ENCODE results near the gene CAPN8. TPM values are rescaled to one million over a fixed set of nuclear protein-coding genes. Genes with fewer than 3 reads are reported as not detected.

The CAPN8 gene
- polyA plus RNA-seq, 1 of the 3 experiments (the other 2 are of a cell fraction), result not detected

DNA sequence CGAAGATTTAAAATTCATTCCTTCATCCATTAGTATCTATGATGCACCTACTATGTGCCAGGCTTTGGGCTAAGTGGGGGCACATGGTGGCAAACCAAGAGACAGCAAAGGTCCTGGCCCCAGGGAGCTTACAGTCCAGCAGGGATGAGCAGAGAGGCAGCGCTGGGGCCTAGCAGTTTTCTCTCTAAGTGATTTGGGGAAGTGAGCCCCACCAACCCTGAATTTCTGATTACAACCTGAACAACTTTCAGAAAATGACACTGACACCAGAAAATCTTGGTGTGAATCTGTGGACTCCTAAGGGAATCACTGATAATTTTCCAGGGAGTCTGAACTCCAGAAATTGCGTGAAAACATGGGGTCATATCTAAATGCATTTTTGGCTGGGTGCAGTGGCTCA lies 111.5 kb downstream of the CAPN8 start:
- no peaks in the 10 kb centered on the region for H3F3A ChIP-seq (replicated peaks; ENCODE audit: insufficient read depth)
- H3K9me2 ChIP-seq, result 0 out of 2 replicates have a peak, but pooled peaks cover 4% of the 10 kb centered on the region
- H3K36me3 ChIP-seq (replicated peaks in 1 of 2; ENCODE audit: control insufficient read depth in 1 of 2, insufficient read depth in 2 of 2, low read length in 1 of 2), result no peaks in the 10 kb centered on the region
- no peak for DNase-seq
- 52% methylated on average over 2 of the region's 3 CpGs for WGBS (ENCODE audit: low lambda C conversion rate)
- H3K9me3 ChIP-seq, result no peaks in the 10 kb centered on the region
- no peak overlapping the region for H3K4me3 ChIP-seq (ENCODE audit: low read depth in 2 of 2, low read length in 1 of 2)
- no peaks in the 10 kb centered on the region for H3K4me1 ChIP-seq (ENCODE audit: control insufficient read depth in 1 of 2, insufficient read depth in 2 of 2, low read depth in 1 of 2, low read length in 1 of 2)
- no peaks in the 10 kb centered on the region for H4K20me1 ChIP-seq (ENCODE audit: insufficient read depth)
- POLR2A ChIA-PET, result no interaction called here
- H3K27me3 ChIP-seq (ENCODE audit: insufficient read depth), result no peaks in the 10 kb centered on the region
- H3K4me2 ChIP-seq, result no peak overlapping the region
- H2AFZ ChIP-seq (ENCODE audit: low read depth), result no peak overlapping the region
- no peak overlapping the region for H3K27ac ChIP-seq (ENCODE audit: low read depth in 2 of 2, low read length in 1 of 2)
- no peaks in the 10 kb centered on the region for H3K79me2 ChIP-seq (ENCODE audit: insufficient read depth)
- TF ChIP-seq, protein P1, sequence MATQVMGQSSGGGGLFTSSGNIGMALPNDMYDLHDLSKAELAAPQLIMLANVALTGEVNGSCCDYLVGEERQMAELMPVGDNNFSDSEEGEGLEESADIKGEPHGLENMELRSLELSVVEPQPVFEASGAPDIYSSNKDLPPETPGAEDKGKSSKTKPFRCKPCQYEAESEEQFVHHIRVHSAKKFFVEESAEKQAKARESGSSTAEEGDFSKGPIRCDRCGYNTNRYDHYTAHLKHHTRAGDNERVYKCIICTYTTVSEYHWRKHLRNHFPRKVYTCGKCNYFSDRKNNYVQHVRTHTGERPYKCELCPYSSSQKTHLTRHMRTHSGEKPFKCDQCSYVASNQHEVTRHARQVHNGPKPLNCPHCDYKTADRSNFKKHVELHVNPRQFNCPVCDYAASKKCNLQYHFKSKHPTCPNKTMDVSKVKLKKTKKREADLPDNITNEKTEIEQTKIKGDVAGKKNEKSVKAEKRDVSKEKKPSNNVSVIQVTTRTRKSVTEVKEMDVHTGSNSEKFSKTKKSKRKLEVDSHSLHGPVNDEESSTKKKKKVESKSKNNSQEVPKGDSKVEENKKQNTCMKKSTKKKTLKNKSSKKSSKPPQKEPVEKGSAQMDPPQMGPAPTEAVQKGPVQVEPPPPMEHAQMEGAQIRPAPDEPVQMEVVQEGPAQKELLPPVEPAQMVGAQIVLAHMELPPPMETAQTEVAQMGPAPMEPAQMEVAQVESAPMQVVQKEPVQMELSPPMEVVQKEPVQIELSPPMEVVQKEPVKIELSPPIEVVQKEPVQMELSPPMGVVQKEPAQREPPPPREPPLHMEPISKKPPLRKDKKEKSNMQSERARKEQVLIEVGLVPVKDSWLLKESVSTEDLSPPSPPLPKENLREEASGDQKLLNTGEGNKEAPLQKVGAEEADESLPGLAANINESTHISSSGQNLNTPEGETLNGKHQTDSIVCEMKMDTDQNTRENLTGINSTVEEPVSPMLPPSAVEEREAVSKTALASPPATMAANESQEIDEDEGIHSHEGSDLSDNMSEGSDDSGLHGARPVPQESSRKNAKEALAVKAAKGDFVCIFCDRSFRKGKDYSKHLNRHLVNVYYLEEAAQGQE (IDR thresholded peaks at IDR 0.05; ENCODE audit: low read depth, low read length), result no peak
- TF ChIP-seq FOXJ3 (CRISPR knock-in tag; IDR thresholded peaks at IDR 0.05), result no peak
- TF ChIP-seq, protein P2, sequence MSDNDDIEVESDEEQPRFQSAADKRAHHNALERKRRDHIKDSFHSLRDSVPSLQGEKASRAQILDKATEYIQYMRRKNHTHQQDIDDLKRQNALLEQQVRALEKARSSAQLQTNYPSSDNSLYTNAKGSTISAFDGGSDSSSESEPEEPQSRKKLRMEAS (IDR thresholded peaks at IDR 0.05; ENCODE audit: low read depth), result no peak
- TF ChIP-seq TCF12 (IDR thresholded peaks at IDR 0.05), result no peak
- TF ChIP-seq EZH2phosphoT487 (IDR thresholded peaks at IDR 0.05; ENCODE audit: borderline replicate concordance, low read depth), result no peak
- TF ChIP-seq FOXM1 (IDR thresholded peaks at IDR 0.05; ENCODE audit: low read depth), result no peak
- TF ChIP-seq, protein P3, sequence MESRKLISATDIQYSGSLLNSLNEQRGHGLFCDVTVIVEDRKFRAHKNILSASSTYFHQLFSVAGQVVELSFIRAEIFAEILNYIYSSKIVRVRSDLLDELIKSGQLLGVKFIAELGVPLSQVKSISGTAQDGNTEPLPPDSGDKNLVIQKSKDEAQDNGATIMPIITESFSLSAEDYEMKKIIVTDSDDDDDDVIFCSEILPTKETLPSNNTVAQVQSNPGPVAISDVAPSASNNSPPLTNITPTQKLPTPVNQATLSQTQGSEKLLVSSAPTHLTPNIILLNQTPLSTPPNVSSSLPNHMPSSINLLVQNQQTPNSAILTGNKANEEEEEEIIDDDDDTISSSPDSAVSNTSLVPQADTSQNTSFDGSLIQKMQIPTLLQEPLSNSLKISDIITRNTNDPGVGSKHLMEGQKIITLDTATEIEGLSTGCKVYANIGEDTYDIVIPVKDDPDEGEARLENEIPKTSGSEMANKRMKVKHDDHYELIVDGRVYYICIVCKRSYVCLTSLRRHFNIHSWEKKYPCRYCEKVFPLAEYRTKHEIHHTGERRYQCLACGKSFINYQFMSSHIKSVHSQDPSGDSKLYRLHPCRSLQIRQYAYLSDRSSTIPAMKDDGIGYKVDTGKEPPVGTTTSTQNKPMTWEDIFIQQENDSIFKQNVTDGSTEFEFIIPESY (IDR thresholded peaks at IDR 0.05; ENCODE audit: borderline replicate concordance, low read depth), result no peak
- no peak for TF ChIP-seq YY1 (IDR thresholded peaks at IDR 0.05; ENCODE audit: low read depth)
- no peak for TF ChIP-seq MXI1 (IDR thresholded peaks at IDR 0.05; ENCODE audit: low read depth, low read length)
- TF ChIP-seq FOSL2 (IDR thresholded peaks at IDR 0.05; ENCODE audit: borderline replicate concordance, low read depth), result no peak
- TF ChIP-seq TAF1 (IDR thresholded peaks at IDR 0.05; ENCODE audit: borderline replicate concordance, low read depth, low read length), result no peak
- TF ChIP-seq, protein P4, sequence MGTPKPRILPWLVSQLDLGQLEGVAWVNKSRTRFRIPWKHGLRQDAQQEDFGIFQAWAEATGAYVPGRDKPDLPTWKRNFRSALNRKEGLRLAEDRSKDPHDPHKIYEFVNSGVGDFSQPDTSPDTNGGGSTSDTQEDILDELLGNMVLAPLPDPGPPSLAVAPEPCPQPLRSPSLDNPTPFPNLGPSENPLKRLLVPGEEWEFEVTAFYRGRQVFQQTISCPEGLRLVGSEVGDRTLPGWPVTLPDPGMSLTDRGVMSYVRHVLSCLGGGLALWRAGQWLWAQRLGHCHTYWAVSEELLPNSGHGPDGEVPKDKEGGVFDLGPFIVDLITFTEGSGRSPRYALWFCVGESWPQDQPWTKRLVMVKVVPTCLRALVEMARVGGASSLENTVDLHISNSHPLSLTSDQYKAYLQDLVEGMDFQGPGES (IDR thresholded peaks at IDR 0.05; ENCODE audit: low read depth, low read length), result no peak
- no peak for TF ChIP-seq CHD2 (IDR thresholded peaks at IDR 0.05; ENCODE audit: low read length, partially characterized antibody)
- no peak for TF ChIP-seq JUND (IDR thresholded peaks at IDR 0.05)
- no peak for TF ChIP-seq ELF1 (IDR thresholded peaks at IDR 0.05)
- TF ChIP-seq, protein P5, sequence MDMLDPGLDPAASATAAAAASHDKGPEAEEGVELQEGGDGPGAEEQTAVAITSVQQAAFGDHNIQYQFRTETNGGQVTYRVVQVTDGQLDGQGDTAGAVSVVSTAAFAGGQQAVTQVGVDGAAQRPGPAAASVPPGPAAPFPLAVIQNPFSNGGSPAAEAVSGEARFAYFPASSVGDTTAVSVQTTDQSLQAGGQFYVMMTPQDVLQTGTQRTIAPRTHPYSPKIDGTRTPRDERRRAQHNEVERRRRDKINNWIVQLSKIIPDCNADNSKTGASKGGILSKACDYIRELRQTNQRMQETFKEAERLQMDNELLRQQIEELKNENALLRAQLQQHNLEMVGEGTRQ (IDR thresholded peaks at IDR 0.05; ENCODE audit: borderline replicate concordance, low read depth, low read length), result no peak
- TF ChIP-seq POLR2AphosphoS5 (IDR thresholded peaks at IDR 0.05; ENCODE audit: low read depth, low read length), result no peak
- TF ChIP-seq NFIC (IDR thresholded peaks at IDR 0.05; ENCODE audit: borderline replicate concordance), result no peak
- TF ChIP-seq, protein P6, sequence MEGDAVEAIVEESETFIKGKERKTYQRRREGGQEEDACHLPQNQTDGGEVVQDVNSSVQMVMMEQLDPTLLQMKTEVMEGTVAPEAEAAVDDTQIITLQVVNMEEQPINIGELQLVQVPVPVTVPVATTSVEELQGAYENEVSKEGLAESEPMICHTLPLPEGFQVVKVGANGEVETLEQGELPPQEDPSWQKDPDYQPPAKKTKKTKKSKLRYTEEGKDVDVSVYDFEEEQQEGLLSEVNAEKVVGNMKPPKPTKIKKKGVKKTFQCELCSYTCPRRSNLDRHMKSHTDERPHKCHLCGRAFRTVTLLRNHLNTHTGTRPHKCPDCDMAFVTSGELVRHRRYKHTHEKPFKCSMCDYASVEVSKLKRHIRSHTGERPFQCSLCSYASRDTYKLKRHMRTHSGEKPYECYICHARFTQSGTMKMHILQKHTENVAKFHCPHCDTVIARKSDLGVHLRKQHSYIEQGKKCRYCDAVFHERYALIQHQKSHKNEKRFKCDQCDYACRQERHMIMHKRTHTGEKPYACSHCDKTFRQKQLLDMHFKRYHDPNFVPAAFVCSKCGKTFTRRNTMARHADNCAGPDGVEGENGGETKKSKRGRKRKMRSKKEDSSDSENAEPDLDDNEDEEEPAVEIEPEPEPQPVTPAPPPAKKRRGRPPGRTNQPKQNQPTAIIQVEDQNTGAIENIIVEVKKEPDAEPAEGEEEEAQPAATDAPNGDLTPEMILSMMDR (IDR thresholded peaks at IDR 0.05), result no peak
- no peak for TF ChIP-seq RXRA (IDR thresholded peaks at IDR 0.05; ENCODE audit: borderline replicate concordance, low read depth)
- no peak overlapping the region for H3K9ac ChIP-seq
- CTCF ChIA-PET, result interaction anchor here (1.2 kb wide), 1 partner anchor 130 kb away, joined by 5 read pairs; no protein-coding TSS in a partner anchor

All from SK-N-SH (cell line).